ENCODE measurements around the gene CLEC4E. TPM values are rescaled to one million over a fixed set of nuclear protein-coding genes. Genes with fewer than 3 reads are reported as not detected.

Gene CLEC4E
- total RNA-seq, 1 donor from 2014 or later: 0.19 TPM

- TF ChIP-seq CTCF (IDR thresholded peaks at IDR 0.05; ENCODE audit: borderline replicate concordance): no peak
- no peaks in the 10 kb centered on the region for H3K4me1 ChIP-seq
- no peak overlapping the region for H3K4me3 ChIP-seq
- peaks cover 10% of the 10 kb centered on the region for H3K27me3 ChIP-seq (ENCODE audit: low read depth)
- intact Hi-C loops (cut with micrococcal nuclease): no loop called here
- H3K36me3 ChIP-seq: no peaks in the 10 kb centered on the region
- no peak overlapping the region for H3K27ac ChIP-seq (replicated peaks)
- no peak for DNase-seq
- H3K9me3 ChIP-seq (replicated peaks): peaks cover 13% of the 10 kb centered on the region
Measured at GRCh38 chr12:8491646-8492530, 48.8 kb downstream of the CLEC4E start.

Other genes starting within 250 kb of the CLEC4E start
- not detected for gene CLEC6A, start 84.9 kb downstream of the CLEC4E start, total RNA-seq
- not detected for gene CLEC4D, start 27.4 kb downstream of the CLEC4E start, total RNA-seq
- not detected for gene AICDA, start 72.0 kb upstream of the CLEC4E start, total RNA-seq
- 55.8 TPM for gene MFAP5, start 121.9 kb upstream of the CLEC4E start, total RNA-seq
- 14.0 TPM for gene RIMKLB, start 157.1 kb upstream of the CLEC4E start, total RNA-seq